Stimulated activated naive CD8-positive, alpha-beta T cell treated with anti-CD3 and anti-CD28 coated beads, Interleukin-15, Interleukin-2, amounts not matched to agents 100 ng/mL and 50 ng/mL, for 24 hours (primary cell): ENCODE data around the gene CYP11A1.

ENCODE experiments used
- H3K27ac Mint-ChIP-seq: one replicate; pipeline ENCODE4 v1.8.0; 2021; ENCODE audit warnings: mild to moderate bottlenecking, mixed read lengths
- H3K27me3 Mint-ChIP-seq: one replicate; pipeline ENCODE4 v1.8.0; 2021; ENCODE audit warnings: mixed read lengths
- H3K36me3 Mint-ChIP-seq: one replicate; pipeline ENCODE4 v1.8.0; 2021; ENCODE audit warnings: low read depth, mixed read lengths
- H3K4me1 Mint-ChIP-seq: one replicate; pipeline ENCODE4 v1.8.0; 2021; ENCODE audit warnings: low read depth, mixed read lengths
- H3K4me3 Mint-ChIP-seq: one replicate; pipeline ENCODE4 v1.8.0; 2021; ENCODE audit warnings: mild to moderate bottlenecking, mixed read lengths
- H3K9me3 Mint-ChIP-seq: one replicate; pipeline ENCODE4 v1.8.0; 2021; ENCODE audit warnings: mixed read lengths

The CYP11A1 gene

DNA sequence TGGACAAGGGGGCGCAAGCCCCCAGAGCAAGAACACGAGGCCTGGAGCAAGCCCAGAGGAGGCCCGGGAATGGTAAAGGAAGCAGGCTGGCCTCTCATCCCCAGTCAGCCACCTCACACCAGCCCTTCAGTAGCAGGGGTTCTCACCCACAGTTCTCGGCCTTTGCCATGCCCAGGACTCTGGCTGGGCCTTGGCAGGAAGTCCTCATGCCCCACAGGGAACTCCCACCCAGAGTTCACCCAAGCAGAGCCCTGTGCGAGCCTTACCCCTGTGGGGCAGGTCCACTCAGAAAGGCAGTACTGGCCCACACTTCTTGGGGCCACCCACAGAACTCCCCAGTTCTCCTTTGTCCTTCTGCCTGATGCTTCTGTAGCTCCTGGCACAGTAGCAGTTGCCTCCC lies 30.3 kb downstream of the CYP11A1 start:
- Mint-ChIP-seq H3K9me3 (no peaks in the 10 kb centered on the region), H3K4me1 (no peaks in the 10 kb centered on the region), H3K27me3 (no peaks in the 10 kb centered on the region), H3K27ac (no peak overlapping the region), H3K4me3 (no peak overlapping the region), H3K36me3 (no peaks in the 10 kb centered on the region)

DNA sequence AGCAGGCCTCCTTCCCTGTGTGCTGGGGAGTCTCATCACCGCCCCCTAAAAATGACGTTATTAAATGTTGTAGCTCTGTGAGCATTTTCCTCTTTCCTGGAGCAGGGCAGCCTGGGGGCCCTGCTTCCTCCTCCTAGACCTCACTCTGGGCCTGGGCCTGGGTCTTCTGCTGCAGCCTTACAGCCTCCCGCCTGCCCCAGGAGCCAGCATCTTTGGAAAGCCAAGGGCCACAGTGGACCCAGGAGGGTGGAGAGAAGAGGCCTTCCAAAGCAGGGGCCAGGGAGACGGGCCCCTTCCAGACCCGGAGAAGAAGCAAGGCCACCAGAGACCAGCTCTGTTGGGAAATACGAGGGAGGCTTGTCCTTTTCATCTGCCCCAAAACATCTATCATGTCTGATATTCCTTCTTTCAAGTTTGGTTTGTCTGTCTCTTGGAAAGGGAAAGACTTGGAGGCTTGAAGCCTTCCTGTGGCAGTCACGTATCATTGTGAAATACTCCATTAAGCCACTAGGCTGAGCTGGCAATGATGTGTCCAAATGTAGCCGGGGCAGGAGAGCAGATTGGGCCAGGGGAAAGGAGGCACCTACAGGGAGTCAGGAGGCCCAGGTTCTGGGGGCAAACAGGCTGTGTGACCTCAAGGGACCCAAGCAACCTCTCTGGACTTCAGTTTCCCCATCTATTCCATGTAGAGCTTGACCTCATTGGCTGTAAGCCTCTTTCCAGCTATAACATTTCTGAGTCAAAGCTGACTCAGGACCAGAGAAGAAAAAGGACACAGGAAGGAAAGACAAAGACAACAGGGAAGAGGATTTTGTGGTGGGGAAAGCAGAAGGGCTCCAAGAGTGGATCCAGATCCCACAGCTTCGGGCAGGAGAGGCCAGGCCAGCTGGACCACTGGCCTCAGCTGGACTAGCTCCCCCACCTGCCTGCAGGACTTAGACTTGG lies 31.1 kb downstream of the CYP11A1 start:
- Mint-ChIP-seq H3K4me3 (no peak overlapping the region), H3K27ac (no peak overlapping the region), H3K9me3 (no peaks in the 10 kb centered on the region), H3K4me1 (no peaks in the 10 kb centered on the region), H3K27me3 (no peaks in the 10 kb centered on the region), H3K36me3 (no peaks in the 10 kb centered on the region)

DNA sequence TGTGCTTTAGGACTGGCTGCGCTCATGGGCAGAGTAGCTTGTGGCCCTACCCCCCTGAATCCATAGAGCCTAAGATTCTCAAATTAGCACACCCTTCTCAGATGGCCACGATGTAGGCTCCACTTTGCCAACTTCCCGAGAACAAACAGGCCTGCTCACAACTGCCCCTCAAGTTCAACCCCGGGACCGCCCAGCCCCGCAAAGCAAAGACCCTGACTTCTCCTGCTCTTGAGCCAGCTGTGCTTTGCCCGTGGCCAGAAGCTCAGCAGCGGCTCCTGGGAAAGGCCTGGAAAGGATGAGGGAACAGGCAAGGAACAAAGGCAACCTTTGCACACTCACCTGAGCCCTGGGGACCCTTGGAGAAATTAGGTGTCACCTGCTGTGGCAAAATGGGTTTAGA lies 32.0 kb downstream of the CYP11A1 start:
- Mint-ChIP-seq H3K36me3 (no peaks in the 10 kb centered on the region), H3K27ac (no peak overlapping the region), H3K9me3 (no peaks in the 10 kb centered on the region), H3K4me1 (no peaks in the 10 kb centered on the region), H3K4me3 (no peak overlapping the region), H3K27me3 (no peaks in the 10 kb centered on the region)

DNA sequence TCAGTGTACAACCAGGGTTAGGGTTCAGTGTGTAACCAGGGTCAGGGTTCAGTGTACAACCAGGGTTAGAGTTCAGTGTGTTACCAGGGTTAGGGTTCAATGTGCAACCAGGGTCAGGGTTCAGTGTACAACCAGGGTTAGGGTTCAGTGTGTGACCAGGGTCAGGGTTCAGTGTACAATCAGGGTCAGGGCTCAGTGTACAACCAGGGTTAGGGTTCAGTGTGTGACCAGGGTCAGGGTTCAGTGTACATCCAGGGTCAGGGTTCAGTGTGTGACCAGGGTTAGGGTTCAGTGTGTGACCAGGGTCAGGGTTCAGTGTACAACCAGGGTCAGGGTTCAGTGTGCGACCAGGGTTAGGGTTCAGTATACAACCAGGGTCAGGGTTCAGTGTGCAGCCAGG lies 33.3 kb downstream of the CYP11A1 start:
- H3K4me3 Mint-ChIP-seq = no peak overlapping the region
- H3K36me3 Mint-ChIP-seq = no peaks in the 10 kb centered on the region
- no peaks in the 10 kb centered on the region for H3K9me3 Mint-ChIP-seq
- no peaks in the 10 kb centered on the region for H3K27me3 Mint-ChIP-seq
- H3K27ac Mint-ChIP-seq = no peak overlapping the region
- no peaks in the 10 kb centered on the region for H3K4me1 Mint-ChIP-seq

DNA sequence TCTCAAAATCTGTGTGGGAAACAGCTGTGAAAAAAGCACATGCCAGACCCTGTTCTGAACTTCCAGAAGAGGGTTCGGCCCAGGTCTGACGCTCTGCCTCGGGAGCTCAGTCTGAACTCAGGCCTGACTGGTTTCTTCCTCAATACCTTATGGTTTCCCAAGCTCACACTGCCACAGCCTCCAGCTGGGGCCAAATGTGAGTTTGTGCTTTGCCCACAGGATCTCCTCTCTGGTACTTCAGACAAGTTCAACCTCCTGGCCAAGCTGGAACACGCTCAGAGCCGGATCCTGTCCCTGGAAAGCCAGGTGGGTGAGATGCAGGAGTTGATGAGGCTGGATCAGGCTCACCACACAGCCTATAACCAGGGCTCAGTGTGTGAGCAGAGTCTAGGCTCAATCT lies 33.8 kb downstream of the CYP11A1 start:
- no peaks in the 10 kb centered on the region for H3K27me3 Mint-ChIP-seq
- no peaks in the 10 kb centered on the region for H3K36me3 Mint-ChIP-seq
- no peak overlapping the region for H3K4me3 Mint-ChIP-seq
- H3K27ac Mint-ChIP-seq = no peak overlapping the region
- H3K4me1 Mint-ChIP-seq = peaks cover 3% of the 10 kb centered on the region
- no peaks in the 10 kb centered on the region for H3K9me3 Mint-ChIP-seq

DNA sequence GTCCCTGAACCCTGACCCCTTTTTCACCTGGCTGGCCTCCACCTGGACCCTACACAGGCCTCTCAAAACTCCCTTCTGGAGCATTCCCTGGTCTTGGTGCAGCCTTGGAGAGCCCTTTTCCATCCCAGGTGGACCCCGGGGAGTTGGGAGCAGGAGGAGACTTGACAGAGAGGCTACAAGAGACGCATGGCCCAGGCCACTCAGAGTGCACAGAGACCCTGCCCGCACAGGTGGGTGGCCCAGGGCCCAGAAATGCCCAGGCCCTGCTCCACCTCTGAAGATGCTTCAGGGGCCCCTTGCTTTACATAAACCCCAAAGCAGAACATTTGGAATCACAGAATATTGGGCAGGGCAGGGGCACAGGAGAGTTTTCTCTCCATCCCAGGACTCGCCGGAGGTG lies 34.4 kb downstream of the CYP11A1 start:
- Mint-ChIP-seq H3K4me3 (no peak overlapping the region), H3K27me3 (no peaks in the 10 kb centered on the region), H3K4me1 (peaks cover 9% of the 10 kb centered on the region), H3K36me3 (no peaks in the 10 kb centered on the region), H3K27ac (no peak overlapping the region), H3K9me3 (no peaks in the 10 kb centered on the region)

DNA sequence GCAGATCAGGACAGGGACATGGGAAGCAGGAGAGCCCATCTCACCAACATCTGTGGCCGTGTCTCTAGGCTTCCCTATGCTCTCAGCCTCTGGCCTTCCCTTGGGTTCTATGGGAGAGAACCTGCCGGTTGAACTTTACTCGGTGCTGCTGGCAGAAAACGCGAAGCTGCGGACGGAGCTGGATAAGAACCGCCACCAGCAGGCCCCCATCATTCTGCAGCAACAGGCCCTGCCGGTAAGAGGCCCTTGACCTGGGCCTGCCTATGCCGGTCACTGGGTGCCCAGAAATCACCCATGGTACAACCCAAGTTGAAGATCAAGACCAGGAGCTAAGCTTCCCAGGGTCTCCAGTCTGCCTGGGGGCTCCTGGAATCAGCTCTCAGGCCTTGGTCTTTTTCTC lies 34.8 kb downstream of the CYP11A1 start:
- no peaks in the 10 kb centered on the region for H3K36me3 Mint-ChIP-seq
- no peaks in the 10 kb centered on the region for H3K27me3 Mint-ChIP-seq
- peaks cover 13% of the 10 kb centered on the region for H3K4me1 Mint-ChIP-seq
- H3K27ac Mint-ChIP-seq = no peak overlapping the region
- no peak overlapping the region for H3K4me3 Mint-ChIP-seq
- H3K9me3 Mint-ChIP-seq = no peaks in the 10 kb centered on the region

DNA sequence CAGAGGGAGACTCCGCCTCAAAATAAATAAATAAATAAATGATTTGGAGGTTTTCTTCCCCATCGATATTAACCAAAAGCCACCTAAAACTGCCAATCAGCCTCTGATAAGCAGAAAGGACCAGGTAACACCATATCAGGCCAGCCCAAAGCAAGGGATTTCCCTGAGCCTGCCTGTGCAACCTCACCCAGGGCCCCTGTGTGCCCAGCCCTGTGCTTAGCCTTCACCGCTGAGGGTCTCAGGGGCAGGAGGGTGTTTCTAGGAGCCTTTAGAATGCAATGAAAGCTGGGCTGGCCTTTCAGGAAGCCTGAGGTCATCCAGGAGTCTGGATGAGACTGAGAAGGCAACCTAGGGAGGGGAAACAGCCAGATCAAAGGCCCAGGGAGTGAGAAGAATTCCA lies 35.4 kb downstream of the CYP11A1 start:
- no peak overlapping the region for H3K27ac Mint-ChIP-seq
- no peaks in the 10 kb centered on the region for H3K9me3 Mint-ChIP-seq
- H3K27me3 Mint-ChIP-seq = no peaks in the 10 kb centered on the region
- H3K4me1 Mint-ChIP-seq = peaks cover 13% of the 10 kb centered on the region
- H3K4me3 Mint-ChIP-seq = no peak overlapping the region
- no peaks in the 10 kb centered on the region for H3K36me3 Mint-ChIP-seq

DNA sequence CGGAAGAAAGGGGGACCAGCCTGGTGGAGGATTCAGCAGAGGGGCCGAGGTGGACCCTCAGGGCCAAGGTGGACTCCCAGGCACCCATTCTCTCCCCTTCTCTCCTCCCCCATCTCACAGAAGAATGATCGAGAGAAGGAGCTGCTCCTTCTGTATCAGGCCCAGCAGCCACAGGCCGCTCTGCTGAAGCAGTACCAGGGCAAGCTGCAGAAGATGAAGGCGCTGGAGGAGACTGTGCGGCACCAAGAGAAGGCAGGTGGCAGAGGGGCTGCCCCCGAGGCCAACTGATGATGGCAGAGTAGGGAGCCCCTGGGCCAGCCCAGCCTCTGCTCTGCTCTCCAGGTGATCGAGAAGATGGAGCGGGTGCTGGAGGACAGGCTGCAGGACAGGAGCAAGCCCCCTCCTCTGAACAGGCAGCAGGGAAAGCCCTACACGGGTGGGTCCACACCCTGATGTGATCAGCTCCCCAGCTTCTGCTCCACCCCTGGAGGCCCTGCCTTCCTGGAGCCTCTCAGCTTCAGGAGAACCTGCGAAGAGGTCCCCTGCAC lies 36.5 kb downstream of the CYP11A1 start:
- H3K27me3 Mint-ChIP-seq = no peaks in the 10 kb centered on the region
- H3K4me3 Mint-ChIP-seq = no peak overlapping the region
- no peaks in the 10 kb centered on the region for H3K36me3 Mint-ChIP-seq
- no peak overlapping the region for H3K27ac Mint-ChIP-seq
- H3K9me3 Mint-ChIP-seq = no peaks in the 10 kb centered on the region
- peaks cover 13% of the 10 kb centered on the region for H3K4me1 Mint-ChIP-seq

DNA sequence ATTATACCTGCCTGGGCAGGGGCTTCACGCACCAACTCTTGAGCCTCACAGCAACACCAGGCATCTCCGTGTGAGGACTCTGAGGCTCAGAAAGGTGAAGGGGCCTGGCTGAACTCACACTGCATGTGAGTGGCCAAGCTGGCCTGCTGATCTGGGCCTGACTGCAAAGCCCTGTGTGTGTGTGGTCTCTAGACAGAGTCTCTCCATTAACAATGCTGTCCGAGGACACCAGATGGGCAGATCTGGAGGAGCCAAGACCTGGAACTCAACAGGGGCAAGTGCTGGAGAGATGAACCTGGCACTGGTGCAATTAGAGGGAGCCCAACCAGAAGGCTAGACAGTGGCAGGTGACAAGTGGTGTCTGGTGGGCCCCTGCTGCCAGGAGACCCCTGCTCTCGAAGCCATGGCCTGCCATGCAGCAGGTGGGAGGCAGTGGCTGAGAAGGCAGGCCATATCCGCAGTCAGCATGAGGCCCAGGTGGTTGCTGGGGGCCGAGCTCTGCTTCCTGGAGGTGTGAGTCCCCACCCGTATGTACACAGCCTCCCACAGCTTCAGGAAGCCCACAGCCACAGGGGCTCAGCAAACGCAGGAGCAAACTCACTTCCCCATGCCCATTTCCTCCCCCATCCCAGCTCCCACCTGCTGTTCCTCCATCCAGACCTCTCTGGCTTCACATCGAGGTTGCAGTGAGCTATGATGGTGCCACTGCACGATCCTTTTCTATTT lies 39.0 kb downstream of the CYP11A1 start:
- H3K4me1 Mint-ChIP-seq = peaks cover 13% of the 10 kb centered on the region
- no peaks in the 10 kb centered on the region for H3K9me3 Mint-ChIP-seq
- H3K27me3 Mint-ChIP-seq = no peaks in the 10 kb centered on the region
- no peak overlapping the region for H3K27ac Mint-ChIP-seq
- H3K36me3 Mint-ChIP-seq = no peaks in the 10 kb centered on the region
- no peak overlapping the region for H3K4me3 Mint-ChIP-seq

DNA sequence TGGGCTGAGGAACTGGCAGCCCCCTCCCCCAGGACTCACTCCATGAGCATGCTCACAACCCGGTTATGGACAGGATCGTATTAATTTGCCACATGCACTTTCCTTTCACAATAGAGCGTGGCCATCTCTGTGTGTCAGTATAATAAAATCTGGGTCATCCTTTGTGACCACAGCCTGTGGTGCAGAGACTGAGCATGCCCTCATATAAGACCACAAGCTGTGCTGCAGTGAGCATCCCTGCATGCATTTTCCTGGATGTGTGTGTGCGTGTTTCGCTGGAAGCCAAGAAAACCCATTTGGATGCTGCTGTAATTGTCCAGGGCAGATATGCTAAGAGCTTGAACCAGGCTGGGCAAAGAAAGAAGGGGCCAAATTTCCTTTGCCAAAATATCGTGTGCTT lies 39.7 kb downstream of the CYP11A1 start:
- Mint-ChIP-seq H3K36me3 (no peaks in the 10 kb centered on the region), H3K27me3 (no peaks in the 10 kb centered on the region), H3K4me1 (peaks cover 13% of the 10 kb centered on the region), H3K4me3 (no peak overlapping the region), H3K9me3 (no peaks in the 10 kb centered on the region), H3K27ac (no peak overlapping the region)

DNA sequence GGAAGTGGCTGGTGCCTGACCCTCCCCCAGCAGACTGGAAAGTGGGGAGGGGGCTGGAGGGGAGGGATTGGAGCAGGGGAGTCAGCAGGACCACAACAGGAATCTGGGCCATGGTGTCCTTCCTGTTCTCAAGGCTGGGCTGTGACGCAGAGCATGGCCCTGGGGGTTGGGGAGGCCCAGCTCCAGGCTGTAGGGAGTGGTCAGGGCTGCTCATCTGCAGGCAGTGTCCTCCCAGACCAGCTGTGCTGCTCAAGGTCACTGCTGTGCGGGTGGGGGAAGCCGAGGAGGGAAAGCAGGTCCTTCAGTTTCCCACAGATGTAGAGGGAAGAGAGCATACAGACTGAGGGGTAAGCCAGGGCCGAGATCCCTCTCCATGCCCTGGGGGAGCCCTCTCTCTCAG lies 40.7 kb downstream of the CYP11A1 start:
- H3K27ac Mint-ChIP-seq = no peak overlapping the region
- H3K4me3 Mint-ChIP-seq = no peak overlapping the region
- peaks cover 13% of the 10 kb centered on the region for H3K4me1 Mint-ChIP-seq
- no peaks in the 10 kb centered on the region for H3K27me3 Mint-ChIP-seq
- H3K9me3 Mint-ChIP-seq = no peaks in the 10 kb centered on the region
- H3K36me3 Mint-ChIP-seq = no peaks in the 10 kb centered on the region

DNA sequence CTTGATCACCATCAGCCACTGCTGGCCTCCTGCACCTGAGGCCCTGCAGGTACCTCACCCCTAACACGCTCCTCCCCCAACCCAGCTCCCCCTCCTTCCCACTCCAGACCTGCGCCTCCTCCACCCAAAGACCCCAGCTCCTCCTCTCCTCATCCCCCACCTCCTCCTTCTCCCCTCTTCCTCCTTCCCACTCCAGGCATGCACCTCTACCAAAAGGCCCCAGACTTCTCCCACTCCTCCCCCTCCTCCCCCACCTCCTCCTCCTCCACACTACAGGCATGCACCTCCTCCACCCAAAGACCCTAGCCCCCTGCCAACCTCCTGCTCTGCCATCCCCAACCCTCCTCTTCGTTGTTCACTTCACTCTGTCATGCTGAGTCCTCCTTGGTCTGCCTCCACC lies 42.7 kb downstream of the CYP11A1 start:
- H3K4me1 Mint-ChIP-seq = peaks cover 17% of the 10 kb centered on the region
- no peak overlapping the region for H3K4me3 Mint-ChIP-seq
- H3K9me3 Mint-ChIP-seq = no peaks in the 10 kb centered on the region
- no peaks in the 10 kb centered on the region for H3K27me3 Mint-ChIP-seq
- no peaks in the 10 kb centered on the region for H3K36me3 Mint-ChIP-seq
- H3K27ac Mint-ChIP-seq = no peak overlapping the region

DNA sequence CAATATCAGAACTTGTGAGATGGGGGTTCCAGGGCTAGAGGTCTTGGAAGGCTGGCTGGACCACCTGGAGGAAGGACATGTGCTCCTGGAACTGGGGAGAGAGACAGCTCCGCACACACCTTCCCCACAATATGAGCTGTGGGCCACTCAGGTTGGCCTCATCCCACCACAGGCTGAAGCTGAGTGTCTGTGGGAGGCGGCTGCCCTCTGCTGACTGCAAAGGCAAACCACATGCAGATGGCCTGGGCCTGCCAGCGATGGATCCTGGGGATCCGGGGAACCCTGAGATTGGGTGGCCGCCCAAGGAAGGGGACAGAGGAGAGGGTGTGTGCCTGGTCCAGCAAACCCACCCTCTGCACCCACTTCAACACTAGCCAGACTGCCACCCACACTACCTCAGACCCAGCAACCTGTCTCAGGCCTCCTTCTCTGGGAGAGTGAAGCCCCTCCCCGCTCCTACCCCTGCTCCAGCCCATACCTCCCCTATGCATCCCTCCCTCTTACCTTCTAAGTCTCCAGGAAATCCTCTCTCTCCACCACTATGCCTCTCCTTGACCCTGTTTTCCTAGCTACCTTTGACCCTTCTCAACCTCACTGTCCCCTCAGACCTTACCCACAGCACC lies 44.8 kb downstream of the CYP11A1 start:
- Mint-ChIP-seq H3K27ac (no peak overlapping the region), H3K27me3 (no peaks in the 10 kb centered on the region), H3K36me3 (no peaks in the 10 kb centered on the region), H3K4me1 (peaks cover 17% of the 10 kb centered on the region), H3K9me3 (no peaks in the 10 kb centered on the region), H3K4me3 (no peak overlapping the region)
